Ovary (tissue), 3 donors: ENCODE data around the gene RND2.

Experiments used
- CTCF ChIP-seq, 3 donors: fragments of 450-650 bp in 2 of 3; fragments of 200-600 bp in 1 of 3; IDR thresholded peaks; one replicate each; pipeline versions ENCODE4 v1.5.1 to v1.8.0; 2016 to 2022; ENCODE audit warnings: antibody characterized with exemption in 3 of 3, mild to moderate bottlenecking in 1 of 3
- EP300 ChIP-seq: sonication (generic); formaldehyde crosslinking; IDR thresholded peaks from one replicate; pipeline ENCODE4 v1.6.1; 2017; ENCODE audit warnings: antibody characterized with exemption
- POLR2A ChIP-seq: fragments of 450-650 bp; IDR thresholded peaks from one replicate; pipeline ENCODE4 v1.6.1; 2017; ENCODE audit warnings: antibody characterized with exemption, mild to moderate bottlenecking, moderate library complexity
- donor health status: DM: no; HTN: no; CAD: no.

- TF ChIP-seq CTCF (IDR thresholded peaks at IDR 0.05) (peak in 1 of 3 donors; percentile 43), POLR2A (peak; percentile 61), EP300 (no peak)
These were observed 18.1 kb upstream of the RND2 start, which contains the start of gene IFI35 for GRCh38 chr17:43006639-43007551.
